Lower leg skin (tissue), 4 donors: ENCODE data around the gene SNRPB2. TPM values are rescaled to one million over a fixed set of nuclear protein-coding genes. Genes with fewer than 3 reads are reported as not detected.

ENCODE experiments used
- DNase-seq, 2 donors: peaks; one replicate each; pipeline ENCODE4 v3.0.0-alpha.2; 2019; ENCODE audit warnings: low spot score in 2 of 2
- H3K4me3 ChIP-seq: fragments of 200-600 bp; sonication (generic); 2 replicates; pipeline ENCODE4 v1.5.1; 2017; ENCODE audit warnings: mild to moderate bottlenecking, low read depth; ENCODE audit not compliant: poor library complexity, severe bottlenecking
- POLR2A ChIP-seq, 2 donors: fragments of 450-650 bp; IDR thresholded peaks; one replicate each; pipeline ENCODE4 v1.6.1; 2016 to 2017; ENCODE audit warnings: antibody characterized with exemption in 2 of 2, mild to moderate bottlenecking in 1 of 2, moderate library complexity in 1 of 2
- WGBS, 2 donors: methylation state at CpG; one replicate each; pipeline ENCODE4 v1.1.5; 2018; 5-methylcytosine and 5-hydroxymethylcytosine counted together
- intact Hi-C: fragments of 100-400 bp; cut with DNase I; formaldehyde crosslinking; loops from one replicate; pipeline ENCODE4 v1.15.0; 2023; ENCODE audit warnings: low total_unique reads
- total RNA-seq, 4 donors: library from RNA; depleted of rRNA; stranded (reverse); fragments of >200 nt; gene quantifications; one replicate each; pipeline ENCODE4 v1.1.0, GENCODE V29; 2016
- TF ChIP-seq, protein P1 (sequence below), 3 donors: fragments of 450-650 bp; IDR thresholded peaks; one replicate each; pipeline ENCODE4 v1.5.1; 2016; ENCODE audit warnings: antibody characterized with exemption in 3 of 3, mild to moderate bottlenecking in 3 of 3, moderate library complexity in 2 of 3

SNRPB2 gene
- total RNA-seq, 4 donors from 2014 or later, result 15.8 to 32.2 (median 19.7) TPM

DNA sequence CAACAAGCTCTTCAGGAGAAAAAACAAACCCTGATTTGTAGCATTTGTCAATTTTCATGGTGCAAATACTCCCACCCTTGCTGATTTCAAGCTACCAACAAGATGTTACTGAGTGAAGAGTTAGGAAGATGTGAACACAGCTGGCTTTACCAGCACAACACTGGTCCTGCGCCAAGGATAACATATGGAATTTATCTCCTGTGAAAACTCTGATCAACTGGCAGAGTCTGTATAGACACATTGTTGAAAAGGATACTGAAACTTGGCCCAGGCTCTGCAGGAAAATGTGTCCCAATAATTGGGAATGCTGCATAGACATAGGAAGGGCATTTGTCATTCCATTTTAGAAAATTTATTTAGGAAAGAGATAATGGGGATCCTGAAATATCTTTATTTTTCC lies 47.3 kb downstream of the SNRPB2 start:
- no peak overlapping the region for H3K4me3 ChIP-seq
- DNase-seq, result no peak
- 50 to 52% methylated on average over 1 of the region's 1 CpG for WGBS, 2 donors
- TF ChIP-seq, protein P1, sequence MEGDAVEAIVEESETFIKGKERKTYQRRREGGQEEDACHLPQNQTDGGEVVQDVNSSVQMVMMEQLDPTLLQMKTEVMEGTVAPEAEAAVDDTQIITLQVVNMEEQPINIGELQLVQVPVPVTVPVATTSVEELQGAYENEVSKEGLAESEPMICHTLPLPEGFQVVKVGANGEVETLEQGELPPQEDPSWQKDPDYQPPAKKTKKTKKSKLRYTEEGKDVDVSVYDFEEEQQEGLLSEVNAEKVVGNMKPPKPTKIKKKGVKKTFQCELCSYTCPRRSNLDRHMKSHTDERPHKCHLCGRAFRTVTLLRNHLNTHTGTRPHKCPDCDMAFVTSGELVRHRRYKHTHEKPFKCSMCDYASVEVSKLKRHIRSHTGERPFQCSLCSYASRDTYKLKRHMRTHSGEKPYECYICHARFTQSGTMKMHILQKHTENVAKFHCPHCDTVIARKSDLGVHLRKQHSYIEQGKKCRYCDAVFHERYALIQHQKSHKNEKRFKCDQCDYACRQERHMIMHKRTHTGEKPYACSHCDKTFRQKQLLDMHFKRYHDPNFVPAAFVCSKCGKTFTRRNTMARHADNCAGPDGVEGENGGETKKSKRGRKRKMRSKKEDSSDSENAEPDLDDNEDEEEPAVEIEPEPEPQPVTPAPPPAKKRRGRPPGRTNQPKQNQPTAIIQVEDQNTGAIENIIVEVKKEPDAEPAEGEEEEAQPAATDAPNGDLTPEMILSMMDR (IDR thresholded peaks at IDR 0.05), result no peak
- TF ChIP-seq POLR2A (IDR thresholded peaks at IDR 0.05), result no peak
- intact Hi-C loops, result no loop called here

DNA sequence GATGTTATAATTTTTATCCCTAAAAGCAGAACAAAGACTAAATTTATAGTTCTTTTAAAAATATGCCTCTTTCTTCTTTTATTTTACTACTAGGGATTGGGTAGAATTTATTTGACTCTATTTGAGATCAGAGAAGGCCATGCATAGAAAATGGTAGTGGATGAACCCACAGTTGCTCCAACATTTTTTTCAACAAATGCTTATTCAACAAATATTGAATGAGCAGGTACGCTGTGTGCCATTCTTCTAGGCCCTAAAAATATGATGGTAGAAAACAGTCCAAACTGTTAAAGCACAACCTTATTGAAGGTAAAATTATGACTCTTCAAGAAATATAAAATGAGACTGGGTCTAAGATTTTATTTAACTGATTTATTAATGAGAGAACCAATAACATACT lies 48.3 kb downstream of the SNRPB2 start:
- intact Hi-C loops, result no loop called here
- WGBS, 2 donors, result 77 to 97% methylated on average over 1 of the region's 1 CpG
- no peak for TF ChIP-seq POLR2A (IDR thresholded peaks at IDR 0.05)
- TF ChIP-seq, protein P1 (IDR thresholded peaks at IDR 0.05), result no peak
- no peak overlapping the region for H3K4me3 ChIP-seq
- DNase-seq, result no peak

GRCh38 chr20:16781496-16781895 lies 51.7 kb downstream of the SNRPB2 start:
- 100% methylated on average over 1 of the region's 1 CpG for WGBS, 2 donors
- TF ChIP-seq, protein P1 (IDR thresholded peaks at IDR 0.05), result no peak
- no peak for TF ChIP-seq POLR2A (IDR thresholded peaks at IDR 0.05)
- no peak overlapping the region for H3K4me3 ChIP-seq
- intact Hi-C loops, result no loop called here
- no peak for DNase-seq

GRCh38 chr20:16785226-16785625 lies 55.4 kb downstream of the SNRPB2 start:
- no peak for TF ChIP-seq POLR2A (IDR thresholded peaks at IDR 0.05)
- TF ChIP-seq, protein P1 (IDR thresholded peaks at IDR 0.05), result no peak
- no peak overlapping the region for H3K4me3 ChIP-seq
- intact Hi-C loops, result no loop called here
- 68 to 74% methylated on average over 1 of the region's 1 CpG for WGBS, 2 donors
- DNase-seq, result no peak

Other genes starting within 250 kb of the SNRPB2 start
- gene KIF16B, start 156.6 kb upstream of the SNRPB2 start, total RNA-seq, result 10 to 100 TPM; 22.2 to 59.2 (median 31.4) TPM
- not detected for gene OTOR, start 18.3 kb downstream of the SNRPB2 start, total RNA-seq